Thyroid gland (tissue), 4 donors: ENCODE data around the gene CARD11.

Experiments used
- POLR2A ChIP-seq, 2 donors: fragments of 450-650 bp; IDR thresholded peaks; one replicate each; pipeline ENCODE4 v1.6.1; 2017; ENCODE audit warnings: antibody characterized with exemption in 2 of 2, mild to moderate bottlenecking in 2 of 2, moderate library complexity in 1 of 2
- TF ChIP-seq, protein P1 (sequence below), 6 experiments: fragments of 200-600 bp in 3 of 6; fragments of 450-650 bp in 3 of 6; sonication (generic) in 3 of 6; IDR thresholded peaks; one replicate each; pipeline ENCODE4 v1.5.1; 2016 to 2019; ENCODE audit warnings: antibody characterized with exemption in 6 of 6, mild to moderate bottlenecking in 2 of 6, inconsistent platforms in 1 of 6, moderate library complexity in 1 of 6

DNA sequence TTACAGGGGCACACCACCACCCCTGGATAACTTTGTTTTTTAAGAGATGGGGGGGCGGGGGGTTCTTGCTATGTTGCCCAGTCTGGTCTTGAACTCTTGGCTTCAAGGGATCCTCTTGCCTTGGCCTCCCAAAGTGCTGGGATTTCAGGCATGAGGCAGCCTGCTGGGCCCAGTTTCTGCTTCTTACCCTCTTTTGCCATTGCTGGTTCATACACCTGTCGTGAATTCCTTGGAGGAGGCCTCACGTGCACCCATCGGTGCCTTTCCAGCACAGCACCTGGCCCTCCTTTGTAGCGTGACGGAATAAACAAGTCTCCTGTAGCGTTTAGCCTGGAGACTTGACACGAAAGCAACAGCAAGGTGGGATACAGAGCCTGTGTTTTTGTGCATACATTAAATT, 75.5 kb downstream of the CARD11 start:
- TF ChIP-seq, protein P1, sequence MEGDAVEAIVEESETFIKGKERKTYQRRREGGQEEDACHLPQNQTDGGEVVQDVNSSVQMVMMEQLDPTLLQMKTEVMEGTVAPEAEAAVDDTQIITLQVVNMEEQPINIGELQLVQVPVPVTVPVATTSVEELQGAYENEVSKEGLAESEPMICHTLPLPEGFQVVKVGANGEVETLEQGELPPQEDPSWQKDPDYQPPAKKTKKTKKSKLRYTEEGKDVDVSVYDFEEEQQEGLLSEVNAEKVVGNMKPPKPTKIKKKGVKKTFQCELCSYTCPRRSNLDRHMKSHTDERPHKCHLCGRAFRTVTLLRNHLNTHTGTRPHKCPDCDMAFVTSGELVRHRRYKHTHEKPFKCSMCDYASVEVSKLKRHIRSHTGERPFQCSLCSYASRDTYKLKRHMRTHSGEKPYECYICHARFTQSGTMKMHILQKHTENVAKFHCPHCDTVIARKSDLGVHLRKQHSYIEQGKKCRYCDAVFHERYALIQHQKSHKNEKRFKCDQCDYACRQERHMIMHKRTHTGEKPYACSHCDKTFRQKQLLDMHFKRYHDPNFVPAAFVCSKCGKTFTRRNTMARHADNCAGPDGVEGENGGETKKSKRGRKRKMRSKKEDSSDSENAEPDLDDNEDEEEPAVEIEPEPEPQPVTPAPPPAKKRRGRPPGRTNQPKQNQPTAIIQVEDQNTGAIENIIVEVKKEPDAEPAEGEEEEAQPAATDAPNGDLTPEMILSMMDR (IDR thresholded peaks at IDR 0.05), result no peak
- TF ChIP-seq POLR2A (IDR thresholded peaks at IDR 0.05), result no peak
